Stomach (tissue), 9 donors: ENCODE data around the gene ANKRD33B. TPM values are rescaled to one million over a fixed set of nuclear protein-coding genes. Genes with fewer than 3 reads are reported as not detected.
A peak's percentile ranks its signal among the peaks of the same experiment; 100 is the strongest.

ENCODE experiments used
- DNase-seq, 2 donors: peaks; one replicate each; pipeline versions ENCODE4 v3.0.0 to v3.0.0-alpha.2; 2013 to 2019
- H3K27ac ChIP-seq, 5 donors: fragments of 200-600 bp in 4 of 5; sonication (generic) in 4 of 5; one replicate each; pipeline ENCODE4 v1.5.1; 2013 to 2019; ENCODE audit warnings: mild to moderate bottlenecking in 1 of 5, moderate library complexity in 1 of 5
- H3K27me3 ChIP-seq, 3 donors: fragments of 200-600 bp; sonication (generic); one replicate each; pipeline ENCODE4 v1.5.1; 2017 to 2019; ENCODE audit warnings: mixed run types in 1 of 3
- H3K36me3 ChIP-seq, 4 donors: fragments of 200-600 bp; sonication (generic); 1 replicate in 3 of 4; 2 replicates in 1 of 4; pipeline ENCODE4 v1.5.1; 2016 to 2019
- H3K4me1 ChIP-seq, 4 donors: fragments of 200-600 bp; sonication (generic); one replicate each; pipeline ENCODE4 v1.5.1; 2016 to 2019
- H3K4me3 ChIP-seq, 4 donors: fragments of 200-600 bp; sonication (generic) in 3 of 4; one replicate each; pipeline ENCODE4 v1.5.1; 2016 to 2019; ENCODE audit warnings: mild to moderate bottlenecking in 1 of 4
- H3K9me3 ChIP-seq, 4 donors: fragments of 200-600 bp; sonication (generic); one replicate each; pipeline ENCODE4 v1.5.1; 2016 to 2019
- CTCF ChIP-seq, 7 experiments: fragments of 450-650 bp in 4 of 7; fragments of 200-600 bp in 3 of 7; sonication (generic) in 3 of 7; IDR thresholded peaks; one replicate each; pipeline ENCODE4 v1.5.1; 2016 to 2019; ENCODE audit warnings: antibody characterized with exemption in 7 of 7, control low read depth in 2 of 7, mild to moderate bottlenecking in 1 of 7
- EP300 ChIP-seq: sonication (generic); formaldehyde crosslinking; IDR thresholded peaks from one replicate; pipeline ENCODE4 v1.6.1; 2017; ENCODE audit warnings: antibody characterized with exemption
- POLR2A ChIP-seq, 4 donors: fragments of 450-650 bp; IDR thresholded peaks; one replicate each; pipeline ENCODE4 v1.6.1; 2016; ENCODE audit warnings: antibody characterized with exemption in 4 of 4, control low read depth in 2 of 4, mild to moderate bottlenecking in 1 of 4, moderate library complexity in 1 of 4
- POLR2AphosphoS5 ChIP-seq, 3 donors: sonication (generic); formaldehyde crosslinking; IDR thresholded peaks; one replicate each; pipeline ENCODE4 v1.6.1; 2016; ENCODE audit warnings: antibody characterized with exemption in 3 of 3
- WGBS, 5 donors: extraction: QIAGEN DNeasy Blood & Tissue Kit in 3 of 5; methylation state at CpG; one replicate each; pipeline versions ENCODE4 v1.1.5 to v1.1.7; 2013 to 2018; 5-methylcytosine and 5-hydroxymethylcytosine counted together
- intact Hi-C: fragments of 100-400 bp; cut with DNase I; formaldehyde crosslinking; loops from one replicate; pipeline ENCODE4 v1.15.1; 2023; ENCODE audit warnings: low total_unique reads
- polyA plus RNA-seq, 3 donors: library from polyadenylated mRNA; stranded (reverse); fragments of 200-250 nt; gene quantifications; one replicate each; pipeline ENCODE4 v1.2.3, GENCODE V29; 2013
- small RNA-seq, 4 donors: library from RNA; depleted of rRNA; stranded (forward); fragments of <200 nt; gene quantifications; one replicate each; pipeline ENCODE3, GENCODE V24; 2016
- total RNA-seq, 5 donors: library from RNA; depleted of rRNA; stranded (reverse); fragments of >200 nt; gene quantifications; one replicate each; pipeline versions ENCODE4 v1.1.0 to v1.2.3, GENCODE V29; 2014 to 2016
- donor health status: healthy with polysubstance abuse.
- donor health status: Bipolar disorder and iron deficiency.
- donor health status: healthy.

Gene ANKRD33B
- total and polyA plus RNA-seq, 8 donors, result 0.45 to 6.4 (median 1.8) TPM

- H3K4me1 ChIP-seq, result peaks cover 43 to 65% (median 56%) of the 10 kb centered on the region in 4 donors
- no peaks in the 10 kb centered on the region for H3K9me3 ChIP-seq
- H3K36me3 ChIP-seq, result peaks cover 0 to 15% (median 1%) of the 10 kb centered on the region in 4 donors
- intact Hi-C loops, result no loop called here
- H3K27me3 ChIP-seq, result no peaks in the 10 kb centered on the region
- WGBS, 5 donors, result 87 to 94% (median 93%) methylated on average over 2 of the region's 2 CpGs
- H3K27ac ChIP-seq, result peak overlapping the region in 2 of 5 donors; percentile 54 to 68
- TF ChIP-seq POLR2AphosphoS5 (IDR thresholded peaks at IDR 0.05), result no peak
- DNase-seq, result no peak
- H3K4me3 ChIP-seq, result no peak overlapping the region
These were observed 141.9 kb downstream of the ANKRD33B start for GRCh38 chr5:10705747-10706146.

- intact Hi-C loops, result no loop called here
- no peak for TF ChIP-seq POLR2A (IDR thresholded peaks at IDR 0.05)
- TF ChIP-seq POLR2AphosphoS5 (IDR thresholded peaks at IDR 0.05), result no peak
- no peak for TF ChIP-seq CTCF (IDR thresholded peaks at IDR 0.05)
- no peak for TF ChIP-seq EP300
- H3K4me3 ChIP-seq, result no peak overlapping the region
- WGBS, 5 donors, result 88 to 96% (median 90%) methylated on average over 4 of the region's 4 CpGs
- peaks cover 41 to 65% (median 51%) of the 10 kb centered on the region in 4 donors for H3K4me1 ChIP-seq
- H3K36me3 ChIP-seq, result peaks cover 0 to 21% (median 6%) of the 10 kb centered on the region in 4 donors
- DNase-seq, result no peak
- no peaks in the 10 kb centered on the region for H3K9me3 ChIP-seq
- peak overlapping the region in 1 of 5 donors; percentile 68 for H3K27ac ChIP-seq
- no peaks in the 10 kb centered on the region for H3K27me3 ChIP-seq
These were observed 142.5 kb downstream of the ANKRD33B start for GRCh38 chr5:10706326-10706725.

Small RNAs within 50 kb of the gene (small RNA-seq; reads per million reads assigned to genes)
- gene AC012629.4 (0 reads per million in 4 donors), gene AC112200.1 (0 reads per million in 4 donors)

Other genes with a start within 250 kb of the ANKRD33B start
- 100 to 1,000 TPM in 4 of 5 donors, 10 to 100 TPM in 1; 58.2 to 384 (median 136) TPM for gene MARCHF6, start 210.4 kb upstream of the ANKRD33B start, total RNA-seq
- gene MARCHF6, start 210.4 kb upstream of the ANKRD33B start, polyA plus RNA-seq, result 10 to 100 TPM; 11.8 to 62.8 (median 14.7) TPM
- under 1 TPM in 1 of 5 donors, not detected in 4; 0.87 TPM for gene ROPN1L, start 122.2 kb upstream of the ANKRD33B start, total RNA-seq
- gene ROPN1L, start 122.2 kb upstream of the ANKRD33B start, polyA plus RNA-seq, result under 1 TPM; 0.31 to 0.76 (median 0.70) TPM
- 100 to 1,000 TPM in 2 of 5 donors, 10 to 100 TPM in 2, 1 to 10 TPM in 1; 9.3 to 184 (median 66.9) TPM for gene DAP, start 197.2 kb downstream of the ANKRD33B start, total RNA-seq
- 100 to 1,000 TPM in 2 of 3 donors, 10 to 100 TPM in 1; 52.6 to 161 (median 150) TPM for gene DAP, start 197.2 kb downstream of the ANKRD33B start, polyA plus RNA-seq